Astrocyte of the cerebellum (primary cell): ENCODE results near the gene KCND2.

Source experiments
- DNase-seq: peaks from one replicate; pipeline ENCODE4 v3.0.0-alpha.2; 2011; ENCODE audit warnings: low read depth
- H3K4me3 ChIP-seq: 2 replicates; pipeline ENCODE4 v1.5.1; 2011; ENCODE audit warnings: mild to moderate bottlenecking, low read depth, low read length, moderate library complexity
- in situ Hi-C: cut with HindIII; loops from 2 replicates; pipeline ENCODE4 v1.10.0; 2017; ENCODE audit warnings: low sequenced_read_pairs
- TF ChIP-seq, protein P1 (sequence below): IDR thresholded peaks from 2 replicates; pipeline ENCODE4 v1.5.1; 2012; ENCODE audit warnings: low read length, low read depth, moderate library complexity, mild to moderate bottlenecking; ENCODE audit errors: missing control alignments

KCND2 gene

DNA sequence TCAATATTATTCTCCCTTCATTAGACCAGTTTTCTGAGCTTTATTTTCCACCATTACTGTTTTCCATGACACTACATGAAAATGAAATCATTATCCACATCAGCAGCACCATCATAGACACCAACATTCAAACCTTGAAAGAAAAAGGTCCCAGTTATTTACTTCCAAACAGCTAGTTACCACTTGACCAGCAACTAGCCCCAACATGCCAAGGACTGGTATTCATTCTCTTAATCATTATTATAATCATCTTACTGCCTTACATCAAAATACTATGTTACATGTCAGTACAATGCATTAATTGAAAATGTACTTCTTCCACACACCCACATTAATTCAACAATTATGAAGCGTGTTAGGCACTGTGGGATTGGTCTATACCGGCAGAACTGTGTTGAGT is 385.5 kb downstream of the KCND2 start:
- TF ChIP-seq, protein P1, sequence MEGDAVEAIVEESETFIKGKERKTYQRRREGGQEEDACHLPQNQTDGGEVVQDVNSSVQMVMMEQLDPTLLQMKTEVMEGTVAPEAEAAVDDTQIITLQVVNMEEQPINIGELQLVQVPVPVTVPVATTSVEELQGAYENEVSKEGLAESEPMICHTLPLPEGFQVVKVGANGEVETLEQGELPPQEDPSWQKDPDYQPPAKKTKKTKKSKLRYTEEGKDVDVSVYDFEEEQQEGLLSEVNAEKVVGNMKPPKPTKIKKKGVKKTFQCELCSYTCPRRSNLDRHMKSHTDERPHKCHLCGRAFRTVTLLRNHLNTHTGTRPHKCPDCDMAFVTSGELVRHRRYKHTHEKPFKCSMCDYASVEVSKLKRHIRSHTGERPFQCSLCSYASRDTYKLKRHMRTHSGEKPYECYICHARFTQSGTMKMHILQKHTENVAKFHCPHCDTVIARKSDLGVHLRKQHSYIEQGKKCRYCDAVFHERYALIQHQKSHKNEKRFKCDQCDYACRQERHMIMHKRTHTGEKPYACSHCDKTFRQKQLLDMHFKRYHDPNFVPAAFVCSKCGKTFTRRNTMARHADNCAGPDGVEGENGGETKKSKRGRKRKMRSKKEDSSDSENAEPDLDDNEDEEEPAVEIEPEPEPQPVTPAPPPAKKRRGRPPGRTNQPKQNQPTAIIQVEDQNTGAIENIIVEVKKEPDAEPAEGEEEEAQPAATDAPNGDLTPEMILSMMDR, result no peak
- in situ Hi-C loops, result no loop called here
- DNase-seq, result no peak
- no peak overlapping the region for H3K4me3 ChIP-seq

DNA sequence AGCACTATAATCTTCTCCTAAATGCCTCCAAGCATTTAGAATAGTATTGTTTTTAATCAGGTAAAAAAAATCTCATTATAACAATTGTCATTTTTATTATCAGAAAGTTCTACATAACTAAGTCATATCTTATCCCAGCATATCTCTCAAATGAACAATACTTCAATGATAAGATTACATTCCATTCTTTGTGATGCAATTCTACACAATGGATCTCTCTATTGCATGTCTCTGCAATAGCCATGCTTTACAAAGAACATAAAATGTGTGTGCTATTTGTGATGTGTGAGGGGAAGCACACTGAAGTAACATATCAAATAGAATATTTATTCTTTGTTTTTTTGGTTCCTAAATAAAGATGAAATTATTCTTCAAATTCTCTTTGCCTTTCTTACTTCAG is 389.3 kb downstream of the KCND2 start:
- in situ Hi-C loops, result no loop called here
- TF ChIP-seq, protein P1, result no peak

DNA sequence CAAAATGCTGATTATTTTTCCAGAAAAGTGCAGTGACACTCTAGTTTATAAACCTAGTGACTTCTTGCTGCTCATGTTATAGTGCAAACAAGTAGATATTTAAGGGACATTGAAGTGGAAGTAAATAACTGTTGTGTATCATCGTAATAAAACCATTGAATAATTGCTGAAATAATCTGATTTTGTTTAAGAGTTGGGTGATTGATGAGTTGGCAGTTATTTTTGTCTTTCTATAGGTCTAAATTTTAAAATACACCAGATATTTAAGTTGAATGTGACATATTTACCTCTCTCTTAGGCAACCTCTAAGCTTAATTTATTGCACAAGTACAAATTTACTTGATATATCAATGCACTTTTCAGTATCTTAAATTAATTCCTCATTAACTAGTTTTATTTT is 392.1 kb downstream of the KCND2 start:
- no peak overlapping the region for H3K4me3 ChIP-seq
- in situ Hi-C loops, result no loop called here
- TF ChIP-seq, protein P1, result no peak
- DNase-seq, result no peak

More for the DNA sequence above, 389.3 kb downstream of the KCND2 start:
- no peak for DNase-seq
- H3K4me3 ChIP-seq, result no peak overlapping the region

DNA sequence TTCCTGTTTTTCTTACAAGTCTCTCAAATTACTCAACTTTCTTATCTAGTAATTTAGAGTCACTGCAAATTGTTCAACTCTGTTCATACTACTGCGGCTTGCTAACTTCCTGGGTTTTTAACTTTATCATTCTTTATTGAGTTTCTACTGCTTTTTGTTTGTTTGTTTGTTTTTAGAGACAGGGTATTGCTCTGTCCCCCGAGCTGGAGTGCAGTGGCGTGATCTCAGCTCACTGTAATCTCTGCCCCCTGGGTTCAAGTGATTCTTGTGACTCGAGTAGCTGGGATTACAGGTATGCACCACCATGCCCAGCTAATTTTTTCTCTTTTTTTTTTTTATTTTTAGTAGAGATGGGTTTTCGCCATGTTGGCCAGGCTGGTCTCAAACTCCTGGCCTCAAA is 402.1 kb downstream of the KCND2 start:
- TF ChIP-seq, protein P1, result no peak

DNA sequence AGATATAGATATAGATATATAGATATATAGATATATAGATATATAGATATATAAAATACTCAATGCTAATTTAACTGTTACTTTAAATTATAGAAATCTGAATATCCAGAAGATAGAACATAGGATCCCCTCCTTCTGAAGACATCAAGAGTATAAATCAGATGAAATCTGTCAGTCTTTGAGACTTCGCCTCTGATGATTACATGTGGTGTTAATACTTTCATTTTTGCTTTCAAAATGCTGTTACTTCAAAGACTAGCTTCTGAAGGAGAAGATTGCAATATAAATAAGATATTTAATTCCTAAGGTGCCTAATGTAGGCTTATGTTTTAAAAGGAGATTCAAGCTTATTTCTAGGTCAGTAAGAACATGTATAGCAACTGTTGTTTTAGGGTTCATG is 404.6 kb downstream of the KCND2 start:
- TF ChIP-seq, protein P1, result no peak
- H3K4me3 ChIP-seq, result no peak overlapping the region
- no peak for DNase-seq
- in situ Hi-C loops, result no loop called here

More for the DNA sequence above, 402.1 kb downstream of the KCND2 start:
- no peak for DNase-seq
- in situ Hi-C loops, result no loop called here
- no peak overlapping the region for H3K4me3 ChIP-seq

DNA sequence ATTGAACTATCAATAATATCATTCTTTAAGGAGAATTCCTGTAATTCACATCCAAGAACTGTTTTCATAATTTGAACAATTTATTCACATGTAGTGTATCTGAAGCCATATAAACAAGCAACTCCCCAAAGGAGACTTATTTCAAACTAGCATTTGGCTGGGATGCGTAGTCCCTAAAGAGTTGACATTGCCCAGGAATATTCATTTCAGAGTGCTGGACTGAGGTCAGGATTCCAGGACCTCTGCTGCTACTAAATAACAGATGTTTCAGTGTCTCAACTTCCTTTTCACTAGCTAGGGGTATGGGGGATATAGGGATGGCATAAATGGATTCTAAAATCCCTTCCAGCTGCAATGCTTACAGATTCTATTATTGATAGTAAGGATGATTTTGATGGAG is 408.0 kb downstream of the KCND2 start:
- TF ChIP-seq, protein P1, result no peak
- no peak for DNase-seq
- no peak overlapping the region for H3K4me3 ChIP-seq
- in situ Hi-C loops, result no loop called here

DNA sequence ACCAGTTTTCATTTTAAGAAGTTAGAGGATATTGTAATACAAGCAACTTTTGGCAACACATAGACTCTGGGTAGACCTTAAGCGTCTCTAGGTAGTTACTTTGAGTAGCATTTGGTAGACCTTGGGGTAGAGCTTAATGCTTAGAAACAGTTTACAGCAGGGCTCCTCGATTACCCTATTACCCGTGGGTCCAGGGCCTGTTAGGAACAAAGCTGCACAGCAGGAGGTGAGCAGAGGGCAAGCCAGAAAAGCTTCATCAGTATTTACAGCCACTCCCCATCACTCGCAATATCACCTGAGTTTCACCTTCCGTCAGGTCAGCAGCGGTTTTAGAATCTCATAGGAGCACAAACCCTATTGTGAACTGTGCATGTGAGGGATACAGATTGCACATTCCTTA is 411.5 kb downstream of the KCND2 start:
- in situ Hi-C loops, result no loop called here
- DNase-seq, result no peak
- no peak overlapping the region for H3K4me3 ChIP-seq
- TF ChIP-seq, protein P1, result no peak
